Brain microvascular endothelial cell (primary cell): ENCODE data around the gene ABCG2.
A peak's percentile ranks its signal among the peaks of the same experiment; 100 is the strongest.

Experiments
- DNase-seq: peaks from one replicate; pipeline ENCODE4 v3.0.0-alpha.2; 2020
- H3K27ac ChIP-seq: fragments of 250-450 bp; sonication (Bioruptor Pico); 2 replicates; pipeline ENCODE4 v1.5.1; 2020; ENCODE audit warnings: mild to moderate bottlenecking, moderate library complexity
- H3K27me3 ChIP-seq: fragments of 250-450 bp; sonication (Bioruptor Pico); replicated peaks from 2 replicates; pipeline ENCODE4 v1.5.1; 2020; ENCODE audit warnings: mild to moderate bottlenecking
- H3K36me3 ChIP-seq: fragments of 250-450 bp; sonication (Bioruptor Pico); replicated peaks from 2 replicates; pipeline ENCODE4 v1.5.1; 2020; ENCODE audit warnings: mild to moderate bottlenecking
- H3K4me3 ChIP-seq: 2 replicates; pipeline ENCODE4 v1.5.1; 2011; ENCODE audit warnings: low read depth, mild to moderate bottlenecking, control low read depth, low read length, moderate library complexity
- CTCF ChIP-seq: IDR thresholded peaks from 2 replicates; pipeline ENCODE4 v1.5.1; 2011; ENCODE audit warnings: low read depth, mild to moderate bottlenecking, moderate library complexity, low read length, control low read depth, inconsistent platforms; ENCODE audit errors: missing control alignments
- in situ Hi-C: cut with HindIII; loops from 2 replicates; pipeline ENCODE4 v1.10.0; 2017; ENCODE audit warnings: low sequenced_read_pairs, low pct_ligation_motif_present

The ABCG2 gene

DNA sequence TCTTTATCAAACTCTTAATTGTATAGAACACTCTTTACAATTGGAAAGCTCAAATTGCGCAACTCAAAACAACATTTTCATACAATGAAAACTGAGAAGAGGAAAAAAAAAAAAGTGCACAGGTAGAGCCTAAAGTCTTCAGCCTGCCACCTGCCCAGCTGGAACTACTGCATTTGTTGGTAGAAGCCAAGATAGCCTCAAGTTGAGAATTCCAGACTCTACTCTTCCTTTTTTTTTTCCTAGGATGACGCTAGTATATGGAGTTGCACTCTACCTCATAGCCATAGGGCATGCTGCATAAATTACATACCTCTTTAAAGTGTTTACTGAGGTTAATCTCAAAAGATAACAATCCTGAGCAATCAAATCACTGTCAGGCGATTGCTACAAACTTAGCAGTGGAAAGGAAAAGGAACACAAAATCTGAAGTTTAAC lies 13.6 kb downstream of the ABCG2 start:
- TF ChIP-seq CTCF: no peak
- Histone ChIP-seq H3K4me3 (no peak overlapping the region), H3K27ac (no peak overlapping the region), H3K36me3 (no peaks in the 10 kb centered on the region), H3K27me3 (no peaks in the 10 kb centered on the region)
- no peak for DNase-seq
- in situ Hi-C loops: no loop called here

DNA sequence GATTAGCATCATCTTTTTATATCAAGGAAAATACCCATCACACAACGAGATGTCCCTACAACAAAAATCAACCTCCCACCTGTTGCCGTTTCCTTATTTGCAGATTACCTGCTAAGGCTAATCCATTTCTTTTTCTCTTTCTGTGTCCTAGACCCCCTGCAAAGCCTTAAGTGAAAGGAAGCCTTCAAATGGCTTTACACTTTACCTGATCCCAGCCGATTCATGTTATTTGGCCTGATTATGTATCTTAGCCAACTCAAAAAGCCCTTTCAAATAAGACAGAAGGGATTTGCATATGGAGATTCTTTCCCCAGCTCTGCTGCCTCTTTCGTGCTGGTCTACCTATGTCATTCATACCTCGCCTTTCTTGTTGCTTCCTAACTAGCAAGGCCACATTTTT lies 14.4 kb downstream of the ABCG2 start:
- no peak for TF ChIP-seq CTCF
- Histone ChIP-seq H3K36me3 (no peaks in the 10 kb centered on the region), H3K27ac (no peak overlapping the region), H3K27me3 (no peaks in the 10 kb centered on the region), H3K4me3 (no peak overlapping the region)
- DNase-seq: no peak
- in situ Hi-C loops: no loop called here

- in situ Hi-C loops: no loop called here
- Histone ChIP-seq H3K27me3 (no peaks in the 10 kb centered on the region), H3K4me3 (no peak overlapping the region), H3K27ac (no peak overlapping the region), H3K36me3 (no peaks in the 10 kb centered on the region)
- peak; percentile 68 for DNase-seq
- no peak for TF ChIP-seq CTCF
Measured at GRCh38 chr4:88143504-88143903, 14.9 kb downstream of the ABCG2 start.

DNA sequence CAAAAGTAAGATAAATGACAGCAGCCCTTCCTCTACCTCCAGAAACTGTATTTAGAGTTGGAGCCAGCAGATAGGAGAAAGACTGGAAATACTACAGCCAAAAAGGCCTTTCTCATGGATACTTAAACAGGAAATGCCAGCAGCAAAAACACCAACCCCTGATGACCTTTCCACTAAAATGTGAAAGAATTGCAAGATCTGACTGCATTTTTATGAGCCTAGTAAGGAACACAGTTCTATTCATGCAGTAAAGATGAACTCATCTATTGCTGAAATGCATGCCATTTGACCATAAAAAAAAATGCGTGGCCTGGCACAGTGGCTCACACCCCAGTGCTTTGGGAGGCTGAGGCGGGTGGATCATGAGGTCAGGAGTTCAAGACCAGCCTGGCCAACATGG lies 19.9 kb downstream of the ABCG2 start:
- peak; percentile 59 for DNase-seq
- no peaks in the 10 kb centered on the region for H3K27me3 ChIP-seq
- no peaks in the 10 kb centered on the region for H3K36me3 ChIP-seq
- peak overlapping the region; percentile 56 for H3K27ac ChIP-seq
- in situ Hi-C loops: no loop called here
- TF ChIP-seq CTCF: no peak
- H3K4me3 ChIP-seq: no peak overlapping the region

- H3K27ac ChIP-seq: no peak overlapping the region
- TF ChIP-seq CTCF: no peak
- in situ Hi-C loops: no loop called here
- DNase-seq: peak; percentile 64
- no peaks in the 10 kb centered on the region for H3K36me3 ChIP-seq
- H3K27me3 ChIP-seq: no peaks in the 10 kb centered on the region
- no peak overlapping the region for H3K4me3 ChIP-seq
Measured at GRCh38 chr4:88137112-88137511, 21.3 kb downstream of the ABCG2 start.

GRCh38 chr4:88136249-88136648 lies 22.2 kb downstream of the ABCG2 start:
- no peak for DNase-seq
- H3K27me3 ChIP-seq: no peaks in the 10 kb centered on the region
- H3K36me3 ChIP-seq: no peaks in the 10 kb centered on the region
- no peak for TF ChIP-seq CTCF
- in situ Hi-C loops: no loop called here
- no peak overlapping the region for H3K27ac ChIP-seq
- H3K4me3 ChIP-seq: no peak overlapping the region
